GM21360 (cell line): ENCODE results near the gene DISP1.

ENCODE experiments used
- ATAC-seq: cut with Tn5 transposase; IDR thresholded peaks from one replicate; pipeline ENCODE4 v1.9.1; 2021; ENCODE audit warnings: mild to moderate bottlenecking, moderate library complexity; ENCODE audit not compliant: unreplicated experiment

Gene DISP1, protein sequence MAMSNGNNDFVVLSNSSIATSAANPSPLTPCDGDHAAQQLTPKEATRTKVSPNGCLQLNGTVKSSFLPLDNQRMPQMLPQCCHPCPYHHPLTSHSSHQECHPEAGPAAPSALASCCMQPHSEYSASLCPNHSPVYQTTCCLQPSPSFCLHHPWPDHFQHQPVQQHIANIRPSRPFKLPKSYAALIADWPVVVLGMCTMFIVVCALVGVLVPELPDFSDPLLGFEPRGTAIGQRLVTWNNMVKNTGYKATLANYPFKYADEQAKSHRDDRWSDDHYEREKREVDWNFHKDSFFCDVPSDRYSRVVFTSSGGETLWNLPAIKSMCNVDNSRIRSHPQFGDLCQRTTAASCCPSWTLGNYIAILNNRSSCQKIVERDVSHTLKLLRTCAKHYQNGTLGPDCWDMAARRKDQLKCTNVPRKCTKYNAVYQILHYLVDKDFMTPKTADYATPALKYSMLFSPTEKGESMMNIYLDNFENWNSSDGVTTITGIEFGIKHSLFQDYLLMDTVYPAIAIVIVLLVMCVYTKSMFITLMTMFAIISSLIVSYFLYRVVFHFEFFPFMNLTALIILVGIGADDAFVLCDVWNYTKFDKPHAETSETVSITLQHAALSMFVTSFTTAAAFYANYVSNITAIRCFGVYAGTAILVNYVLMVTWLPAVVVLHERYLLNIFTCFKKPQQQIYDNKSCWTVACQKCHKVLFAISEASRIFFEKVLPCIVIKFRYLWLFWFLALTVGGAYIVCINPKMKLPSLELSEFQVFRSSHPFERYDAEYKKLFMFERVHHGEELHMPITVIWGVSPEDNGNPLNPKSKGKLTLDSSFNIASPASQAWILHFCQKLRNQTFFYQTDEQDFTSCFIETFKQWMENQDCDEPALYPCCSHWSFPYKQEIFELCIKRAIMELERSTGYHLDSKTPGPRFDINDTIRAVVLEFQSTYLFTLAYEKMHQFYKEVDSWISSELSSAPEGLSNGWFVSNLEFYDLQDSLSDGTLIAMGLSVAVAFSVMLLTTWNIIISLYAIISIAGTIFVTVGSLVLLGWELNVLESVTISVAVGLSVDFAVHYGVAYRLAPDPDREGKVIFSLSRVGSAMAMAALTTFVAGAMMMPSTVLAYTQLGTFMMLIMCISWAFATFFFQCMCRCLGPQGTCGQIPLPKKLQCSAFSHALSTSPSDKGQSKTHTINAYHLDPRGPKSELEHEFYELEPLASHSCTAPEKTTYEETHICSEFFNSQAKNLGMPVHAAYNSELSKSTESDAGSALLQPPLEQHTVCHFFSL (N-terminal part only)

DNA sequence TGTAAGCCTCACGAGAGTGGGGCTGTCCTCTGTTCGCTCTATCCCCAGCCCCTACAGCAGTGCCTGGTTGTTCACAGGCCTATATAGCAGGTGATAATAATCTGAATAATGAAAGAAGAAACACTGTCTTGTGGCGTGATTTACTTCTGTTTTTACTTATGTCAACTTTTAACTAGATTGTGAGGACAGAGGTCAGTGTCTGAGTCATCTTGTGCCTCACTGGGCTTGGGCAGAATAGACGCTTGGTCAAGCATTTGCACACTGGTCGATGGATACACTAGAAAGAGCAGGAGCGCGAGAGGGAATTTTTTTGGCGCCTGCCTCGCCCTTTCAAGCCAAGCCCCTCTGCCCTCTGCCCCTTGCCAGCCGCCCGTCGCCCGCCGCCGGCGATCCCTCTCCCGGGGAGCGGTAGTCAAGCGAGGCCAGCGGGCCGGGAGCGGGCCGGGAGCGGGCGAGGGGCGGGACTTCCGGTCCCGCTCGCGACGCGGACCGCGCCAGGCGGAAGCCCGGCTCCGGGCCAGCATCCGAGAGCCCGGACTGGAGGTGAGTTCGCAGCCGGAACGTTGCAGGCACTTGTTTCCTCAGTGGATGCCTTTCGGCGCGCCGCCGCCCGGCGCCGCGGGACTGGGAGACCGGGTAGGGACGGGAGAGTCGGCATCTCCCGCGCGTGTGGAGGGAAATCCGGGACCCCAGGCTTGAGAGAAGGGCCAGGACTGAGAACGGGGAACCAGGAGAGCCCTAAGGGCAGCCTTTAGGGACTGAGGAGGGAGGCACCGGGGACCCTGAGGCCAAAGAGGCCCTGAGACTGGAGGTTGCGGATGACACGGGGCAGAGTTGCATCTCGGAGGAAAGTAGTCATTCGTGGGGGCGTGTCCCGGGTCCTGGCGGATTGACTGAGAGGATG, at the start of gene DISP1:
DISP1 (plus strand) TSS at position 504 of the 904 bp plus-strand sequence. CDS start 127,785 bp downstream, outside the sequence.
- ATAC-seq, result peak; percentile 92

DNA sequence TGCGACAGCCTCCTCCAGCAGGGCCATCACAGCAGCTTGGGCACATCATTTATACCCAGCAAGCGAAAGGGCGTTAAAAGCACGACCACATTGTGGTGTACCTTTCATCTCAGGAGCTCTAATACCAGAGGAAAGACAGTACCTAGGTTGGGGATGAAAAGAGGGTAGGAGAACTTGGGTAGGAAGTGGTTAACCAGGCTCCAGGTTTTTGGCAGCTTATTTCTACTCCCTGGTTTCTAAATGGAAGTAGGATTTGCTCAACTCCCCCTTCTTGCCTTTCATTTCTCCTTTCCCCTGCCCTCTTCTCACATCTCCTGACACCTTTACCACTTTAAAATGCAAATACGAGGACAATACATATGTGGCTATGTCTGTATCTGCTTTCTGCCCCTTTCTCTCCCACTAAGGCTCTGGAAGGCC, 47.7 kb upstream of the DISP1 start:
- ATAC-seq, result no peak

DNA sequence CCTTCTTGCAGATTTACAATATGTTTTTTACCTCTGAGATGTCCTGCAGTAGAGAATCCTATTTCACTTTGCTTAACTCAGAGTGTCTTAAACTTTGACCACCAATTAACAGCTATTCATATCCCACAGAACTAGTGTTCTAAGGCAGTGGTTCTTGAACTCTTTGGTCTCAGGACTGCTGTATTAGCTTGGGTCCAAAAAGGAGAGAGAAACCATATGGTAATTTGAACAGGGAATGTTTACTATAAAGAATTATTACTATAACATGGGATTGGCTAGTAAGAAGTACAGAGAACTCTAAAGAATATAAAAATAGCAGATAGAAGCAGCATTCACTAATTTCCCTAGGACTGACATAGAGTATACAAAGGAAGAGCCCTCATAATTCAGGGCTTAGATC, 46.2 kb upstream of the DISP1 start:
- no peak for ATAC-seq

DNA sequence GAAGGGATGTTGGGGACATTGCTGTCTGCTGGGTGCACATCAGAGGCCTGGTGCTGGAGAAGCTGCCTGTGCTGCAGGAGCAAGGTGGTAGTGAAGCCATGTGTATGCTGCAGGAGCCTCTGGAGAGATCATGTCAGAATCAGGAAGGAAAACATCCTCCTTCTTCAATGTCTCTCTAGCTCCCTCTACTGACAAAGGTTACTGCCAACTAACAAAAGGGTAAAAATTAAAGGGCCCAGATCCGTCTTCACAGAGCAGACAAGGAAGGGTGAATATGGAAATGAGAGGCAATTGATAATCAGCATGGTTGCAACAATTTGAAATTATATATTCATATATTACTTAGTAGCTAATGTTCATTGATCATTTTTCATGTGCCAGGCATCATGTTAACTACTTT, 45.7 kb upstream of the DISP1 start:
- no peak for ATAC-seq

DNA sequence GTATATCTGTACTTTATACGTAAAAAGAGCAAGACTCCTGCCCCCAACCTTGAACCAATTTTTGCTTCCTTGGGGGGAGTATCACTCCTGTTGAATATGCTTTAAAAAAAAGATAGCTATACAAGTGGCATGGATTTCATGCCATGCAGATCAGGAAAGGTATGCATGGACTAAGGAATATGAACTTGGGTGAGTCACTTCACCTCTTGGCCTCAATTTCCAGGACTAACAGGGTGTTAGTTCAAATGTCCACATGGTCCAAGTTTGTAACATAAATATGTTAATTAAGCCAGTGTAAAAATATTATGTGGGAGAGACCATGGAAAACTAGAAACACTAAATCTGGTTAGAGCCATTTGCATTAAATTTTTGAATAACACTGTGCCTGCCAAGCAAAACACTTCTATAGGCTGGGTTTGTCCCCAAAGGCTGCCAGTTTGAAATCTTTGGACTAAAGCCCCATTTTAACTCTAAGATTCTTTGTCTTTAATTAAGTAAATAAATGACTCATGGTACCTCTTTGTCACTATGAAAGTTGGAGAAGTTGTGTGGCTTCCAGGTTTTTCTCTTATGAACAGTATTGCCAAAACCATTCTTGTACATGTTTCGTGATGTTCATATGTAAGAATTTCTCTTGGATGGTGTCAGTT, 44.7 kb upstream of the DISP1 start:
- ATAC-seq, result no peak

DNA sequence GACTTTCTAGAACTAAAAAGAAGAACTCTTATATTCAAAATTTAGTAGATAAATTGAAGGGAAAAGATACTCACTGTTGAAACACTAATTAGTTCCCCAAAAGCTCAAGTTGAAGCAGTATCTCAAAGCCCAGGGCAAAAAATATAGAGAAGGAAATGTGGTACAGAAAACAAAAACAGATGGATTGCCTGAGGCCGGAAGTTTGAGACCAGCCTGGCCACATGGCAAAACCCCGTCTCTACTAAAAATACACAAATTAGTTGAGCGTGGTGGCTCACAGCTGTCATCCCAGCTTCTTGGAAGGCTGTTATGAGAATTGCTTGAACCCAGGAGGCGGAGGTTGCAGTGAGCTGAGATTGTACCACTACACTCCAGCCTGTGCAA, 41.9 kb upstream of the DISP1 start:
- peak; percentile 88 for ATAC-seq

DNA sequence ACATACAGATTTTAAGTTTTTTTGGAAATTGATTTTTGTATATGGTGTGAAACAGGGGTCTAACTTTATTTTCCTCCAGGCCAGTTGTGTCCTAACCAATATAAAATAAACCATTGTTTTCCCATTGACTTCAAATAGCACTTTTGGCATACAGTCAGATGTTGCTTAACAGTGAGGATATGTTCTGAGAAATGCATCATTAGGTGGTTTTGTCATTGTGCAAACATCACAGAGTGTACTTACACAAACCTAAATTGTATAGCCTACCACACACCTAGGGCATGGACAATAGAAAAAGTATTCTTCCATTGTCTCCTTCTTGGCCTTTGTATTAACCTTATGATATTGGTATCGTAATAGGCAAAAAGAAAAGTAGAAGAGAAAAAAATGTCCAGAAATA, 37.4 kb upstream of the DISP1 start:
- no peak for ATAC-seq

DNA sequence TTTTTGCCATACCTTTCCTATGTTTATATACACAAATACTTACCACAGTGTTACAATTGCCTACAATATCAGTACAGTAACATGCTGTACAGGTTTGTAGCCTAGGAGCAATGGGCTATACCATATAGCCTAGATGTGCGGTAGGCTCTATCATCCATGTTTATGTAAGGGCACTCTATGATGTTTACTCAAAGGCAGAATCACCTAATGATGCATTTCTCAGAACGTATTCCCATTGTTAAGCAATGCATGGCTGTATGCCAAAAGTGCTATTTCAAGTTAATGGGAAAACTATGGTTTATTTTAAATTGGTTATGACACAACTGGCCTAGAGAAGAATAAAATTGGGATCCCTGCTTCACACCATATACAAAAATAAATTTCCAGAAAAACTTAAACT, 36.9 kb upstream of the DISP1 start:
- ATAC-seq, result no peak

DNA sequence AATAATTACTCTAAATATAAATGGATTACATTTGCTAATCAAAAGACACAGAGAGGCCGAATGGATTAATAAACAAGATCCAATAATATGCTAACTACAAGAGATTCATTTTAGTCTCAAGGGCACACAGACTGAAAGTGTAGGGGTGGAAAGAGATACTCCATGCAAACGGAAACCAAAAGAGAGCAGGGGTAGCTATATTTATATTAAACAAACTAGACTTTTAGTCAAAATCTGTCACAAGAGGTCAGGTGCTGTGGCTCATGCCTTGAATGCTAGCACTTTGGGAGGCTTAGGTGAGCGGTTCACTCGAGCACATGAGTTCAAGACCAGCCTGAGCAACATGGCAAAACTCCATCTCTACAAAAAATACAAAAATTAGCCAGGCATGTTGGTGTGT, 33.6 kb upstream of the DISP1 start:
- ATAC-seq, result no peak

DNA sequence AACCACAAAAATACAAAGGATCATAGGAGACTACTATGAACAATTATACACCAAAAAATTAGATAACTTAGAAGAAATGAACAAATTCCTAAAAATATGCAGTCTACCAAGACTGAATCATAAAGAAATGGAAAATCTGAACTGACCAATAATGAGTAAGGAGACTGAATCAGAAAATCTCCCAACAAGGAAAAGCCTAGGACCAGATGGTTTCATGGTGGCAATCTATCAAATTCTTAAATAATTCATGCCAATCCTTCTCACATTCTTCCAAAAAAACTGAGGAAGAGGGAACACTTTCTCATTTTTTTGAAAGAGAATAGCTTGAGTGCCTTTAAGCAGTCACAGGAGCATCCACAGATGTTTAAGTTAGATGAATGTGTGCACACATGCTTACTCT, 31.8 kb upstream of the DISP1 start:
- ATAC-seq, result no peak

DNA sequence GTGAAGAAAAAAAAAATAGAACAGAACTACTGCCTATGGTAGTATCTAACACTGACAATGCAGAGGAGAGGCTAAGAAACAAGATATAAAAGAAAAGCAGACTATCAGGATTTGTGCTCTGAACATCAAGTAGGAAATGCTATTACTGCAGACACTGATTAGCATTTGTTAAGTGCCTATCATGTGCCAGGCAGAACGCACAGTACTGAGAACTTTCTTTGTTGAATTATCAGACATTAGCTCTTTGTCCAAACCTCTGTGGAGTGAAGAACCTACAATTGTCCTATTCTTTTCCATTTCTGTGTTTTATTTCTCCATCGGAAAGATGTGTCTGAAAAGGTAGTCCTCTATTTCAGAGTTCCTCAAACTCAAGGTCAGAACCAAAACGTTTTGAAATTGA, 30.5 kb upstream of the DISP1 start:
- ATAC-seq, result no peak

DNA sequence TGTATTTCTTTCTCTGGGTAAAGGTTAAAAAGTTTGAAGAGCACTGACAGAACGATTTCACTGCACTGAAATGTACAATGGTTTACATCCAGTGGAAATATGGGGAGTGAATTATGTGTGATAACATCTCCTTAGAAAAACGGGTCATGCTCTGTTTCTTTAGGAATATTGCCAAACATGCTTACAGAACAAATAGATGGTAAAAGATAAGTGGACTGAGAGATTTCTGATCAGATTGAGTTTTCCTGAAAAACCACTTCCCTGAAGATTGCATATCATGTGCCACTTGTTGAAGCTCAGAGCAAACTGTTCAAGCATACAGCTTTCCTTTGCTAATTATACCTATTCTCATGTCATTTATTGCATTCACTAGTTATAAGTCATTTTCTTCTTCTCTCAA, 29.9 kb upstream of the DISP1 start:
- no peak for ATAC-seq

DNA sequence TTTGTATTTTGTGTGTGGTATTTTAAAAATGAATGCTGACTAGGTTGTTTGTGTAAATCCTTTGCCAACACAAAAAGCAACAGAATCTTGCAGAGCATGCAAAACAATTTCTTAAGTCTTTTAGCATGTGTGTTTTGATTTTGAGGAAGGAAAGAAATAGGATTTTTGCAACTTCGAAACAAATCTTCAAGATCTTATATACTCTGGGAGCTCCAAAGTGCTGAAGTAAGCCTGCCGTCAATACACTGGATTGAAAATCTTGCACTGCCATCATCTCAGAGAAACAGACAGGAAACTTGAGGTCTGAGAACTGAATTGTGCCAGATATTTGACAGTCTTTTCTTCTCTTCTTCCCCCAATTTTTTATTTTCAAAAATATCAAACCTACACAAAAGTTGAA, 29.3 kb upstream of the DISP1 start:
- ATAC-seq, result no peak

DNA sequence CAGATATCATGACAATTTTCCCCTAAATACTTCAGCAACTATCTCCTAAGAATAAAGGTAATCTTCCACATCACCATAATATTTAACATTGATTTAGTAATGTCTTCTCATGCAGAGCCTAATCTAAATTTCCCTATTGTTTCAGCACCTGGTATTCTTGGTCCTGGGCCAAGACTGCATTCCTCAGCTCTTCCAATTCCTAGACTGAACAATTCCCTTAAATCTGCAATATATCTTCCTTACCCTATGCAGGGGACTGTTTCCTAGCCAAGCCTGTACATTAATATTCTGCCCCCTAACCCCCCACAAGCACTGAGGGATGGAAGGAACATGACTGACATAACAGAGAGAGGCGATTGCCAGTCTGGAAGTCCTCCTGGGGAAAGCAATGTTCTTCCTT, 28.7 kb upstream of the DISP1 start:
- ATAC-seq, result no peak

DNA sequence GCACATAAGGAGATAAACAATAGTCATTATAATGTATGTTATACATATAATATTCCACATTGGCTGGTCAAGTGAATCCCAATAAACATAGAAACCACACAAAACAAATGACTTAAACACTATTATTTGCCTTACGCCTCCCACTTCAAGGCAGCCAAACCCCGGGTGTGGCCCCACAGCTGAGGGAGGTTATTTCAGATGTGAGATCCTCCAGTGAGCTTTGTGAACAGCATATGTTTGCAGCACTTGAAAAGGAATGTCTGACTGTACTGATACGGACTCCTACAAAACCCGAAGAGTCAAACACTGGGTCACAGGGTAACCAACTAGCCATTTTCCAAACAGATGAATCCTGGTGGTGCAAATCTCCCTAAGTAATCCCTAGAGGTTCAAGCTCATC, 27.1 kb upstream of the DISP1 start:
- no peak for ATAC-seq

DNA sequence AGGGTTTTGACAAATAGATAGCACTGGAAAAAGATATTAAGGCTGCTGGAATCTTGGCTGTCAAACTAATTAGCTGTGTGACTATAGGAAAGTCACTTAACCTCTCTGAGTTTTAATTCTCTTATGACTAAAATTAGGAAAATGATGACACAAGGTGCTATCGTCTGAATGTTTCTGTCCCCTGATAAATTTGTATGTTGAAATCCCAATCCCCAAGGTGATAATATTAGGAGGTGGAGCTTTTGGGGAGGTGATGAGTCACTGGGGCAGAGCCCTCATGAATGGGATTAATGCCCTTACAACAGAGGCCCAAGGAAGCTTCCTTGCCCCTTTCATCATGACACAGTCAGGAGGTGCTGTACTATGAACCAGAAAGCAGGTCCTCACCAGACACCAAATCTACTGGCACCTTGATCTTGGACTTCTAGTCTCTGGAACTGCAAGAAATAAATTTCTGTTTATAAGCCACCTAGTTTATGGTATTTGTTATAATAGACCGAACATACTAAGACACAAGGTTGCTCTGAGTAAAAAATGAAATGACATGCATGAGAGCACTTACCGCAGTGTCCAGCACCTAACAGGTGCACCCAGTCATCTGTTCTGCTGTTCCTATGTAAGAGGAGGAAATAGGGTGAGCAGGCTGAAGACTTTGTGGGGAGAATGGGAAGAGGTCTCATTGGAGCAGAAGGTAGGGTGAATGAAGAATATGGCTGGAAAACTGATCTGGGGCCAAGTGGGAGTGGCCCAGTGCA, 26.3 kb upstream of the DISP1 start:
- ATAC-seq, result peak; percentile 71

DNA sequence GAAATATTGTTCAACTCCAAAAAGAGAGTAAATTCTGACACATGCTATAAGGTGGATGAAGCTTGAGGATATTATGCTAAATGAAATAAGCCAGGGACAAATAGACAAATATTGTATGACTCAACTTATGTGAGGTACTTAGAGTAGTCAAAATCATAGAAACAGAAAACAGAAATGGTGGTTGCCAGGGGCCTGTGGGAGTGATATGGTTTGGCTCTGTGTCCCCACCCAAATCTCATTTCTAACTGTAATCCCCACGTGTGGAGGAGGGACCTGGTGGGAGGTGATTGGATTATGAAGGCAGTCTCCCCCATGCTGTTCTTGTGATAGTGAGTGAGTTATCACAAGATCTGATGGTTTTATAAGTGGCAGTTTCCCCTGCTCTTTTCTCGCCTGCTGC, 24.7 kb upstream of the DISP1 start:
- no peak for ATAC-seq

DNA sequence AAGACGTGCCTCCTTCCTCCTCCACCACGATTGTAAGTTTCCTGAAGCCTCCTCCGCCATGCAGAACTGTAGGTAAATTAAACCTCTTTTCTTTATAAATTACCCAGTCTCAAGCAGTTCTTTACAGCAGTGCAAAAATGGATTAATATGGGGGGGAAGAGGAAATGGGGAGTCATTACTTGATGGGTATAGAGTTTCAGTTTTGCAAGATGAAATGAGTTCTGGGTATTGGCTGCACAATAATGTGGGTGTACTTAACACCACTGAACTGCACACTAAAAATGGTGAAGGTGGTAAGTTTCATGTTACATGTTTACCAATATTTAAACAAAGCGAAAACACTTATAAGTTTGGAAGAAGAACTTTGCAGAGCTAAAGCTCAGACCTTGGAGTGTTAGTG, 24.3 kb upstream of the DISP1 start:
- ATAC-seq, result no peak
